IMR-90 (cell line): ENCODE measurements around the gene RIPK1. TPM values are rescaled to one million over a fixed set of nuclear protein-coding genes. Genes with fewer than 3 reads are reported as not detected.

Experiments used
- ATAC-seq: fragments of 200-7000 bp; cut with Tn5 transposase; 2 replicates; pipeline ENCODE4 v1.9.1; 2020; ENCODE audit warnings: low read depth, mild to moderate bottlenecking, moderate library complexity
- BruUV-seq: library from RNA; stranded (reverse); fragments of 400-500 nt; replicated peaks from 2 replicates; lab custom pipeline; 2021; lab: Mats Ljungman, UMichigan
- CTCF ChIA-PET: fragments of 300-600 bp; formaldehyde crosslinking; extraction: SDS; loops from one replicate; lab custom pipeline; 2021; ENCODE audit warnings: antibody characterized with exemption; lab: Yijun Ruan, JAX
- POLR2A ChIA-PET: fragments of 300-600 bp; sonication (Branson Sonifier 250); formaldehyde crosslinking; loops from one replicate; lab custom pipeline; 2022; ENCODE audit warnings: antibody characterized with exemption; ENCODE audit not compliant: unreplicated experiment; lab: Charles Lee
- DNase-seq: peaks from one replicate; pipeline ENCODE4 v3.0.0; 2013
- H2AFZ ChIP-seq: replicated peaks from 2 replicates; pipeline ENCODE3; 2013; ENCODE audit warnings: low read length, mild to moderate bottlenecking; ENCODE audit not compliant: poor library complexity
- H2AK5ac ChIP-seq: 2 replicates; pipeline ENCODE4 v1.6.1; 2013; ENCODE audit warnings: low read depth, low read length, inconsistent platforms
- H2AK9ac ChIP-seq: replicated peaks from 2 replicates; pipeline ENCODE3; 2013; ENCODE audit warnings: mild to moderate bottlenecking, low read depth, low read length, moderate library complexity; ENCODE audit not compliant: poor library complexity
- H2BK120ac ChIP-seq: 2 replicates; pipeline ENCODE4 v1.6.1; 2013; ENCODE audit warnings: low read depth, low read length, inconsistent platforms
- H2BK15ac ChIP-seq: 3 replicates; pipeline ENCODE4 v1.6.1; 2013; ENCODE audit warnings: low read depth, low read length, inconsistent platforms
- H2BK20ac ChIP-seq: 2 replicates; pipeline ENCODE4 v1.6.1; 2013; ENCODE audit warnings: low read depth, mild to moderate bottlenecking, inconsistent platforms, low read length, moderate library complexity
- H2BK5ac ChIP-seq: 2 replicates; pipeline ENCODE4 v1.6.1; 2013; ENCODE audit warnings: mild to moderate bottlenecking, low read depth, low read length, inconsistent platforms; ENCODE audit not compliant: poor library complexity, severe bottlenecking
- H3K14ac ChIP-seq: replicated peaks from 2 replicates; pipeline ENCODE4 v1.6.1; 2013; ENCODE audit warnings: low read depth, low read length, inconsistent platforms
- H3K18ac ChIP-seq: 2 replicates; pipeline ENCODE4 v1.6.1; 2013; ENCODE audit warnings: low read depth, low read length, control low read depth
- H3K23ac ChIP-seq: 2 replicates; pipeline ENCODE4 v1.6.1; 2013; ENCODE audit warnings: low read depth, low read length, inconsistent platforms
- H3K27ac ChIP-seq: 2 replicates; pipeline ENCODE4 v1.5.1; 2013; ENCODE audit warnings: mild to moderate bottlenecking, control low read depth, low read length; ENCODE audit not compliant: insufficient read depth
- H3K27me3 ChIP-seq: 2 replicates; pipeline ENCODE4 v1.6.1; 2013; ENCODE audit warnings: low read length; ENCODE audit not compliant: control insufficient read depth, insufficient read depth
- H3K36me3 ChIP-seq: 2 replicates; pipeline ENCODE4 v1.6.1; 2013; ENCODE audit warnings: low read length, mixed read lengths; ENCODE audit not compliant: control insufficient read depth, insufficient read depth
- H3K4ac ChIP-seq: 2 replicates; pipeline ENCODE4 v1.6.1; 2013; ENCODE audit warnings: low read depth, low read length, inconsistent platforms
- H3K4me1 ChIP-seq: 2 replicates; pipeline ENCODE4 v1.6.1; 2013; ENCODE audit warnings: low read length, mixed read lengths; ENCODE audit not compliant: control insufficient read depth, insufficient read depth
- H3K4me2 ChIP-seq: 2 replicates; pipeline ENCODE4 v1.6.1; 2013; ENCODE audit warnings: low read depth, mild to moderate bottlenecking, control low read depth, low read length, moderate library complexity
- H3K4me3 ChIP-seq: 2 replicates; pipeline ENCODE4 v1.5.1; 2013; ENCODE audit warnings: low read depth, mild to moderate bottlenecking, control low read depth, low read length, moderate library complexity; ENCODE audit not compliant: insufficient read depth
- H3K56ac ChIP-seq: 2 replicates; pipeline ENCODE4 v1.6.1; 2013; ENCODE audit warnings: low read length, inconsistent platforms; ENCODE audit not compliant: insufficient read depth; ENCODE audit errors: extremely low read depth
- H3K79me1 ChIP-seq, 2 experiments: 2 replicates each; pipeline ENCODE4 v1.6.1; 2013; ENCODE audit warnings: low read length in 2 of 2, inconsistent platforms in 1 of 2, low read depth in 1 of 2
- H3K9ac ChIP-seq: 2 replicates; pipeline ENCODE4 v1.6.1; 2013; ENCODE audit warnings: low read depth, low read length, control low read depth
- H3K9me1 ChIP-seq: 2 replicates; pipeline ENCODE4 v1.6.1; 2013; ENCODE audit warnings: low read length, inconsistent platforms; ENCODE audit not compliant: insufficient read depth
- H3K9me3 ChIP-seq: 2 replicates; pipeline ENCODE4 v1.6.1; 2013; ENCODE audit warnings: low read length; ENCODE audit not compliant: control insufficient read depth, insufficient read depth
- H4K20me1 ChIP-seq: 2 replicates; pipeline ENCODE4 v1.6.1; 2013; ENCODE audit warnings: low read length, inconsistent platforms; ENCODE audit not compliant: insufficient read depth
- H4K5ac ChIP-seq: 2 replicates; pipeline ENCODE4 v1.6.1; 2013; ENCODE audit warnings: mild to moderate bottlenecking, low read depth, low read length, control low read depth
- H4K8ac ChIP-seq, 2 experiments: 2 replicates each; pipeline ENCODE4 v1.6.1; 2013; ENCODE audit warnings: low read depth in 2 of 2, low read length in 2 of 2, control low read depth in 1 of 2, inconsistent platforms in 1 of 2
- H4K91ac ChIP-seq: 2 replicates; pipeline ENCODE4 v1.6.1; 2013; ENCODE audit warnings: low read depth, low read length, inconsistent platforms; ENCODE audit not compliant: insufficient read depth
- BHLHE40 ChIP-seq: fragments of 150-350 bp; IDR thresholded peaks from 2 replicates; pipeline ENCODE4 v1.6.1; 2016; ENCODE audit warnings: mild to moderate bottlenecking, low read depth, low read length
- CEBPB ChIP-seq: IDR thresholded peaks from 2 replicates; pipeline ENCODE4 v1.6.1; 2012; ENCODE audit warnings: low read depth, low read length, improper control_type of control experiment
- CHD1 ChIP-seq: IDR thresholded peaks from 2 replicates; pipeline ENCODE4 v1.6.1; 2012; ENCODE audit warnings: low read depth, low read length, improper control_type of control experiment
- CTCF ChIP-seq: conservative IDR thresholded peaks from 2 replicates; pipeline ENCODE4 v1.5.1; 2012; ENCODE audit warnings: mild to moderate bottlenecking, low read depth, low read length, improper control_type of control experiment
- ELK1 ChIP-seq: fragments of 150-350 bp; IDR thresholded peaks from 2 replicates; pipeline ENCODE4 v1.6.1; 2016; ENCODE audit warnings: low read depth, mild to moderate bottlenecking, low read length, moderate library complexity, borderline replicate concordance
- FOS ChIP-seq: fragments of 150-350 bp; IDR thresholded peaks from 2 replicates; pipeline ENCODE4 v1.6.1; 2016; ENCODE audit warnings: low read depth, low read length
- MAFK ChIP-seq: IDR thresholded peaks from 2 replicates; pipeline ENCODE4 v1.6.1; 2012; ENCODE audit warnings: low read depth, low read length, improper control_type of control experiment
- MAZ ChIP-seq: IDR thresholded peaks from 2 replicates; pipeline ENCODE4 v1.6.1; 2012; ENCODE audit warnings: low read depth, mild to moderate bottlenecking, low read length, improper control_type of control experiment, moderate library complexity, borderline replicate concordance
- MXI1 ChIP-seq: IDR thresholded peaks from 2 replicates; pipeline ENCODE4 v1.6.1; 2012; ENCODE audit warnings: low read depth, mild to moderate bottlenecking, low read length, moderate library complexity, borderline replicate concordance
- NFE2L2 ChIP-seq: fragments of 150-350 bp; IDR thresholded peaks from 2 replicates; pipeline ENCODE4 v1.6.1; 2016; ENCODE audit warnings: low read depth, mild to moderate bottlenecking, low read length
- POLR2A ChIP-seq: IDR thresholded peaks from 2 replicates; pipeline ENCODE4 v1.6.1; 2012; ENCODE audit warnings: mild to moderate bottlenecking, low read depth, low read length
- RAD21 ChIP-seq: IDR thresholded peaks from 2 replicates; pipeline ENCODE4 v1.6.1; 2012; ENCODE audit warnings: low read length, improper control_type of control experiment
- RCOR1 ChIP-seq: IDR thresholded peaks from 2 replicates; pipeline ENCODE4 v1.6.1; 2012; ENCODE audit warnings: mild to moderate bottlenecking, low read length, improper control_type of control experiment; ENCODE audit not compliant: insufficient replicate concordance
- SMC3 ChIP-seq: fragments of 150-350 bp; IDR thresholded peaks from 2 replicates; pipeline ENCODE4 v1.6.1; 2016; ENCODE audit warnings: low read depth, mild to moderate bottlenecking, antibody characterized with exemption, low read length, moderate library complexity
- USF2 ChIP-seq: fragments of 150-350 bp; IDR thresholded peaks from 2 replicates; pipeline ENCODE4 v1.6.1; 2017; ENCODE audit warnings: mild to moderate bottlenecking, antibody characterized with exemption, low read length, low read depth
- WGBS, 2 experiments: methylation state at CpG; one replicate each; pipeline versions ENCODE4 v1.1.5 to v1.1.7; 2013; ENCODE audit warnings: missing lambda C conversion rate in 2 of 2; ENCODE audit not compliant: insufficient read length in 1 of 2; ENCODE audit errors: extremely low coverage in 2 of 2; 5-methylcytosine and 5-hydroxymethylcytosine counted together
- dilution Hi-C: fragments of 300-500 bp; cut with HindIII; formaldehyde crosslinking; loops from one replicate; pipeline ENCODE4 v1.14.3; 2018; ENCODE audit warnings: low sequenced_read_pairs; ENCODE audit not compliant: unreplicated experiment
- in situ Hi-C: fragments of 300-500 bp; cut with MboI; formaldehyde crosslinking; loops from 3 replicates; pipeline ENCODE4 v1.14.3; 2019; ENCODE audit warnings: low sequenced_read_pairs, inconsistent platforms, mixed read lengths
- intact Hi-C: fragments of 100-400 bp; cut with micrococcal nuclease; formaldehyde crosslinking; loops from 2 replicates; pipeline ENCODE4 v1.10.0; 2022
- polyA plus RNA-seq, 3 experiments: library from polyadenylated mRNA; depleted of rRNA; stranded (reverse); fragments of >200 nt; gene quantifications; 2 replicates each; pipeline ENCODE4 v1.2.3, GENCODE V29; 2012; ENCODE audit warnings: low replicate concordance in 1 of 3
- total RNA-seq: library from RNA; depleted of rRNA; stranded (reverse); fragments of >200 nt; gene quantifications from 2 replicates; pipeline ENCODE4 v1.2.3, GENCODE V29; 2012

Gene RIPK1
- total and polyA plus RNA-seq, 2 of the 4 experiments (the other 2 are of a cell fraction): 12.6 to 25.6 TPM

- in situ Hi-C loops: no loop called here
- H3K9ac ChIP-seq: no peak overlapping the region
Observed at GRCh38 chr6:3075772-3076113, 7.4 kb downstream of the RIPK1 start.

More at GRCh38 chr6:3075772-3076113, 7.4 kb downstream of the RIPK1 start:
- no peak overlapping the region for H2AK9ac ChIP-seq
- ChIA-PET CTCF (interaction anchor here (0.6 to 1.2 kb wide), 3 partner anchors 11 to 110 kb away, joined by 3 read pairs; no protein-coding TSS in a partner anchor), POLR2A (no interaction called here)
- ATAC-seq: peak; percentile 9
- H4K91ac ChIP-seq: no peak overlapping the region; the same call in 1 of the 2 replicates
- no peak overlapping the region for H2BK15ac ChIP-seq
- peak overlapping the region; percentile 28; the same call in 1 of the 2 replicates for H3K4me2 ChIP-seq
- no peak for TF ChIP-seq SMC3
- TF ChIP-seq USF2: no peak
- TF ChIP-seq POLR2A: no peak
- no peak for TF ChIP-seq BHLHE40
- TF ChIP-seq MXI1: no peak
- TF ChIP-seq MAZ: no peak
- TF ChIP-seq CTCF: no peak
- TF ChIP-seq FOS: no peak
- no peak for TF ChIP-seq NFE2L2
- no peak for TF ChIP-seq RAD21
- no peak for TF ChIP-seq CEBPB
- no peak for TF ChIP-seq CHD1
- no peak for TF ChIP-seq MAFK
- TF ChIP-seq RCOR1: no peak
- TF ChIP-seq ELK1: no peak
- dilution Hi-C loops (no loop called here), intact Hi-C loops (no loop called here)
- H3K36me3 ChIP-seq: peaks cover 26% of the 10 kb centered on the region
- H3K4ac ChIP-seq: peak overlapping the region; percentile 40
- peak overlapping the region in 1 of 2 experiments; percentile 23; a peak in 1 of 4 replicates for H4K8ac ChIP-seq
- H3K9me1 ChIP-seq: peaks cover 25% of the 10 kb centered on the region
- 0 out of 2 replicates have a peak overlapping the region, but pooled peaks have one; percentile 32 for H3K23ac ChIP-seq
- H2AFZ ChIP-seq: no peak overlapping the region
- H3K4me1 ChIP-seq: peaks cover 8% of the 10 kb centered on the region
- H2BK20ac ChIP-seq: no peak overlapping the region
- H4K20me1 ChIP-seq: peaks cover 36% of the 10 kb centered on the region
- no peak overlapping the region for H3K56ac ChIP-seq
- H3K27ac ChIP-seq: no peak overlapping the region
- no CpG with 5 or more reads among the region's 4 CpGs for WGBS, 2 experiments
- no peak for DNase-seq
- H3K18ac ChIP-seq: 0 out of 2 replicates have a peak overlapping the region, but pooled peaks have one; percentile 44
- BruUV-seq: no TSS peak
- no peaks in the 10 kb centered on the region for H3K9me3 ChIP-seq
- H3K4me3 ChIP-seq: no peak overlapping the region
- H2BK120ac ChIP-seq: peak overlapping the region; percentile 25; the same call in 1 of the 2 replicates
- H2AK5ac ChIP-seq: no peak overlapping the region
- H2BK5ac ChIP-seq: no peak overlapping the region
- no peak overlapping the region for H4K5ac ChIP-seq
- no peaks in the 10 kb centered on the region for H3K27me3 ChIP-seq
- H3K14ac ChIP-seq: peak overlapping the region; percentile 53; the same call in 1 of the 2 replicates
- peaks cover 38 to 72% of the 10 kb centered on the region in 2 experiments for H3K79me1 ChIP-seq
